CD8-positive, alpha-beta memory T cell (primary cell): ENCODE data around the gene ENTPD7. TPM values are rescaled to one million over a fixed set of nuclear protein-coding genes. Genes with fewer than 3 reads are reported as not detected.
"Not testable (repeated sequence)": the region's sequence is repeated elsewhere in the genome, so short reads cannot be mapped to it uniquely, and the experiment has no call there.

ENCODE experiments used
- CTCF ChIA-PET: fragments of 350-600 bp; sonication (Branson Sonifier 250); formaldehyde crosslinking; loops from one replicate; lab custom pipeline; 2021; ENCODE audit warnings: antibody characterized with exemption; lab: Charles Lee
- POLR2A ChIA-PET: fragments of 350-600 bp; sonication (Branson Sonifier 250); formaldehyde crosslinking; loops from one replicate; lab custom pipeline; 2021; ENCODE audit warnings: antibody characterized with exemption; lab: Charles Lee
- DNase-seq, 5 donors: peaks; one replicate each; pipeline versions ENCODE4 v3.0.0 to v3.0.0-alpha.2; 2020 to 2022; ENCODE audit warnings: mixed read lengths in 1 of 5
- H3K27ac ChIP-seq: one replicate; pipeline ENCODE4 v1.7.0; 2013; ENCODE audit warnings: low read depth, mild to moderate bottlenecking, low read length, moderate library complexity
- H3K27me3 ChIP-seq: 2 replicates; pipeline ENCODE4 v1.7.0; 2013; ENCODE audit warnings: low read length, mild to moderate bottlenecking; ENCODE audit not compliant: insufficient read depth, poor library complexity, severe bottlenecking
- H3K36me3 ChIP-seq: 2 replicates; pipeline ENCODE4 v1.7.0; 2013; ENCODE audit warnings: mild to moderate bottlenecking, low read length, moderate library complexity; ENCODE audit not compliant: insufficient read depth
- H3K4me1 ChIP-seq: 2 replicates; pipeline ENCODE4 v1.7.0; 2013; ENCODE audit warnings: mild to moderate bottlenecking, low read length, moderate library complexity; ENCODE audit not compliant: insufficient read depth
- H3K4me3 ChIP-seq: 2 replicates; pipeline ENCODE4 v1.7.0; 2013; ENCODE audit warnings: mild to moderate bottlenecking, low read length
- H3K9me3 ChIP-seq: 2 replicates; pipeline ENCODE4 v1.7.0; 2013; ENCODE audit warnings: mild to moderate bottlenecking, low read length
- H3K27ac Mint-ChIP-seq, 8 donors: one replicate each; pipeline ENCODE4 v1.8.0; 2020 to 2021; ENCODE audit warnings: mixed read lengths in 8 of 8, mild to moderate bottlenecking in 6 of 8, inconsistent platforms in 3 of 8, moderate library complexity in 3 of 8
- H3K27me3 Mint-ChIP-seq, 2 donors: one replicate each; pipeline ENCODE4 v1.8.0; 2020 to 2021; ENCODE audit warnings: mixed read lengths in 2 of 2, mild to moderate bottlenecking in 1 of 2, moderate library complexity in 1 of 2
- H3K36me3 Mint-ChIP-seq, 3 donors: one replicate each; pipeline ENCODE4 v1.8.0; 2020 to 2021; ENCODE audit warnings: mixed read lengths in 3 of 3, inconsistent platforms in 1 of 3, mild to moderate bottlenecking in 1 of 3
- H3K4me1 Mint-ChIP-seq, 3 donors: one replicate each; pipeline ENCODE4 v1.8.0; 2020 to 2021; ENCODE audit warnings: mixed read lengths in 3 of 3, inconsistent platforms in 1 of 3, mild to moderate bottlenecking in 1 of 3
- H3K4me3 Mint-ChIP-seq, 7 donors: one replicate each; pipeline ENCODE4 v1.8.0; 2020 to 2021; ENCODE audit warnings: mixed read lengths in 7 of 7, mild to moderate bottlenecking in 6 of 7, moderate library complexity in 4 of 7, inconsistent platforms in 2 of 7
- H3K9me3 Mint-ChIP-seq, 5 donors: one replicate each; pipeline ENCODE4 v1.8.0; 2020 to 2022; ENCODE audit warnings: mixed read lengths in 5 of 5, mild to moderate bottlenecking in 3 of 5, moderate library complexity in 2 of 5, inconsistent platforms in 1 of 5
- polyA plus RNA-seq: library from polyadenylated mRNA; unstranded; fragments of 300-500 nt; fragmentation: Illumina TruSeq; gene quantifications from one replicate; pipeline ENCODE4 v1.2.3, GENCODE V29; 2021
- total RNA-seq, 2 experiments: library from RNA; stranded (reverse); gene quantifications; one replicate each; pipeline ENCODE4 v1.2.3, GENCODE V29; 2021

ENTPD7 gene
- total and polyA plus RNA-seq, 3 experiments from 2014 or later, result 2.0 to 8.3 (median 7.4) TPM

DNA sequence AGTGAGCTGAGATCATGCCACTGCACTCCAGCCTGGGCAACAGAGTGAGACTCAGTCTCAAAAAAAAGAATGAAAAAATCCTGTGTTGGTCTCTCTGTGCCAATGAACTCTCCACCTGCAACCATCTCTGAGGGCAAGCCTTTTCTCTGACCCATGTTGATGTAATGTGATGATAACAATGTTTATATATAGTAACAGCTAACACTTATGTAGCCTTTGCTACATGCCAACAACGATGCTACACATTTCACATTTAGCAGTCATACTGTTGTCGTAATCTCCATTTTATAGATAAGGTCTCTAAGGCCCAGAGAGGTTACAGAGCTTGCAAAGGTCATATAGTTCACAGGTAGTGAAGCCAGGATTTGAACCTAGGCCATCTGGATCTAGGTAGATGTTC is 61.1 kb downstream of the ENTPD7 start:
- ChIA-PET POLR2A (no interaction called here), CTCF (no interaction called here)
- no peaks in the 10 kb centered on the region for H3K27me3 ChIP-seq
- H3K27ac ChIP-seq, result no peak overlapping the region
- H3K4me1 ChIP-seq, result no peaks in the 10 kb centered on the region
- no peak for DNase-seq
- H3K4me3 Mint-ChIP-seq, result no peak overlapping the region
- H3K4me3 ChIP-seq, result no peak overlapping the region
- H3K36me3 Mint-ChIP-seq, result peaks cover 4 to 83% (median 30%) of the 10 kb centered on the region in 3 donors
- H3K36me3 ChIP-seq, result peaks cover 24% of the 10 kb centered on the region
- H3K9me3 Mint-ChIP-seq, result no peaks in the 10 kb centered on the region
- H3K27ac Mint-ChIP-seq, result peak overlapping the region in 1 of 8 donors; percentile 48
- H3K9me3 ChIP-seq, result no peaks in the 10 kb centered on the region
- no peaks in the 10 kb centered on the region for H3K27me3 Mint-ChIP-seq
- peaks cover 0 to 5% (median 0%) of the 10 kb centered on the region in 3 donors for H3K4me1 Mint-ChIP-seq

GRCh38 chr10:99730026-99730425 is 70.7 kb downstream of the ENTPD7 start:
- Mint-ChIP-seq H3K27ac (peak overlapping the region in 4 of 8 donors; percentile 0 to 56 (median 12)), H3K4me3 (peak overlapping the region in 1 of 7 donors; percentile 51), H3K4me1 (peaks cover 30 to 44% (median 43%) of the 10 kb centered on the region in 3 donors), H3K36me3 (peaks cover 0 to 48% (median 3%) of the 10 kb centered on the region in 3 donors), H3K27me3 (peaks cover 0 to 2% of the 10 kb centered on the region in 2 donors), H3K9me3 (no peaks in the 10 kb centered on the region)
- ChIA-PET POLR2A (no interaction called here), CTCF (no interaction called here)
- Histone ChIP-seq H3K4me3 (no peak overlapping the region), H3K36me3 (peaks cover 10% of the 10 kb centered on the region), H3K9me3 (no peaks in the 10 kb centered on the region), H3K27ac (no peak overlapping the region), H3K4me1 (peaks cover 18% of the 10 kb centered on the region), H3K27me3 (no peaks in the 10 kb centered on the region)
- no peak for DNase-seq

- peak overlapping the region; percentile 97 to 100 (median 100) for H3K4me3 Mint-ChIP-seq
- H3K27me3 Mint-ChIP-seq, result peaks cover 0 to 2% of the 10 kb centered on the region in 2 donors
- CTCF ChIA-PET, result interaction anchor here (0.9 to 1.6 kb wide), 2 partner anchors 11 to 112 kb away, joined by 3 to 6 read pairs; no protein-coding TSS in a partner anchor
- peak overlapping the region; percentile 90 to 100 (median 99) for H3K27ac Mint-ChIP-seq
- H3K27ac ChIP-seq, result peak overlapping the region; percentile 91
- POLR2A ChIA-PET, result interaction anchor here (0.6 to 1.8 kb wide), 6 partner anchors 9 to 301 kb away, joined by 3 to 17 read pairs (median 6); partner anchors contain the start of genes ENTPD7, GOT1 and SLC25A28
- no peak for DNase-seq
- H3K4me3 ChIP-seq, result peak overlapping the region; percentile 98
- no peaks in the 10 kb centered on the region for H3K27me3 ChIP-seq
- H3K36me3 Mint-ChIP-seq, result peaks cover 0 to 44% (median 7%) of the 10 kb centered on the region in 3 donors
- H3K36me3 ChIP-seq, result no peaks in the 10 kb centered on the region
- peaks cover 40 to 57% (median 57%) of the 10 kb centered on the region in 3 donors for H3K4me1 Mint-ChIP-seq
- H3K4me1 ChIP-seq, result peaks cover 18% of the 10 kb centered on the region
- H3K9me3 Mint-ChIP-seq, result no peaks in the 10 kb centered on the region
- no peaks in the 10 kb centered on the region for H3K9me3 ChIP-seq
Measured at GRCh38 chr10:99731306-99732032, 72.2 kb downstream of the ENTPD7 start.

GRCh38 chr10:99732033-99732842 is 72.9 kb downstream of the ENTPD7 start, which contains the start of the genes COX15 and CUTC:
Gene COX15, minus strand, starts transcription at chr10:99732127. Its CDS starts 78 bp downstream, at chr10:99732049.
Gene CUTC, plus strand, starts transcription at chr10:99732234. Its CDS starts 115 bp downstream, at chr10:99732349.
- Mint-ChIP-seq H3K9me3 (no peaks in the 10 kb centered on the region), H3K4me3 (peak within 1 kb of the TSS; percentile 97 to 100 (median 100)), H3K27me3 (peaks cover 0 to 2% of the 10 kb centered on the region in 2 donors), H3K4me1 (peaks cover 41 to 63% (median 62%) of the 10 kb centered on the region in 3 donors), H3K36me3 (peaks cover 2 to 47% (median 8%) of the 10 kb centered on the region in 3 donors), H3K27ac (peak within 1 kb of the TSS; percentile 90 to 100 (median 99))
- CTCF ChIA-PET, result interaction anchor here (0.6 to 1.6 kb wide), 5 partner anchors 10 to 281 kb away, joined by 3 to 6 read pairs (median 3); partner anchors contain the start of gene ENTPD7
- peak within 1 kb of the TSS; percentile 98 for H3K4me3 ChIP-seq
- H3K9me3 ChIP-seq, result no peaks in the 10 kb centered on the region
- DNase-seq, result peak; percentile 94 to 96 (median 94)
- POLR2A ChIA-PET, result interaction anchor here (0.6 to 1.8 kb wide), 6 partner anchors 8 to 302 kb away, joined by 3 to 17 read pairs (median 6); partner anchors contain the start of genes ENTPD7, GOT1 and SLC25A28
- H3K36me3 ChIP-seq, result peaks cover 2% of the 10 kb centered on the region
- H3K4me1 ChIP-seq, result peaks cover 18% of the 10 kb centered on the region
- H3K27ac ChIP-seq, result peak within 1 kb of the TSS; percentile 91
- no peaks in the 10 kb centered on the region for H3K27me3 ChIP-seq

DNA sequence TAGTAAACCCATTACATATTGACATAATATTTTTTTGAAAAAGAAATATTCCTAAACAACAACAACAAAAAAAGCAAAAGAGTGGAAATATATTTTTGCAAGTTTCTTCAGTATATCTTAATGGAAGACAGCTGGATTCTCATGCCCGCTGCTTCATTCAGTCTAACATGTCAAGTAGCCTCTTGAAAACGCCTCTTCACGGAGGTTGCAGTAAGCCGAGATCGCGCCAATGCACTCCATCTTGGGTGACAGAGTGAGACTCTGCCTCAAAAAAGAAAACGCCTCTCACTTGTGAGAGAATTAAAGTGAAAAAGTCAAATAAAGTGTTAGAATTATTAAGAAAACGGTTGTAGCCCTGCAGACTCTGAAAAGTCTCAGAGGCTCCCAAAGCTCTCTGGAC is 74.1 kb downstream of the ENTPD7 start:
- Mint-ChIP-seq H3K4me1 (peaks cover 46 to 70% (median 68%) of the 10 kb centered on the region in 3 donors), H3K27me3 (peaks cover 0 to 2% of the 10 kb centered on the region in 2 donors), H3K27ac (peak overlapping the region in 3 of 8 donors; percentile 17 to 89 (median 23)), H3K9me3 (no peaks in the 10 kb centered on the region), H3K36me3 (peaks cover 7 to 46% (median 15%) of the 10 kb centered on the region in 3 donors), H3K4me3 (peak overlapping the region; percentile 61 to 100 (median 87))
- ChIA-PET CTCF (interaction anchor here (1.6 kb wide), 2 partner anchors 9 to 74 kb away, joined by 5 to 6 read pairs; partner anchors contain the start of gene ENTPD7), POLR2A (interaction anchor here (0.6 to 1.8 kb wide), 3 partner anchors 133 to 303 kb away, joined by 4 to 7 read pairs (median 6); partner anchors contain the start of gene GOT1)
- Histone ChIP-seq H3K27me3 (no peaks in the 10 kb centered on the region), H3K27ac (no peak overlapping the region), H3K4me1 (peaks cover 18% of the 10 kb centered on the region), H3K4me3 (no peak overlapping the region), H3K9me3 (no peaks in the 10 kb centered on the region), H3K36me3 (peaks cover 6% of the 10 kb centered on the region)
- no peak for DNase-seq

DNA sequence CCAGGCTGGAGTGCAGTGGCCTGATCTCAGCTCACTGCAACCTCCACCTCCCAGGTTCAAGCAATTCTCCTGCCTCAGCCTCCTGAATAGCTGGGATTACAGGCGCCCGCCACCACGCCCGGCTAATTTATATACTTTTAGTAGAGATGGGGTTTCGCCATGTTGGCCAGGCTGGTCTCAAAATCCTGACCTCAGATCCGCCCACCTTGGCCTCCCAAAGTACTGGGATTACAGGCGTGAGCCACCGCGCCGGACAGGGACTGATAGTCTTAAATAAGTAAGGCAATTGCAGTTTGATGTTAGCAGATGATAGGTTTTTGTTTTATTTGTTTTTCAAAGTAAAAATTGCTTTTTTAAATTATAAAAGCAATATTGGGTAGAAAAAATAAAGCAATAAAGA is 74.8 kb downstream of the ENTPD7 start:
- not testable (repeated sequence) for H3K27me3 ChIP-seq, DNase-seq, H3K9me3 ChIP-seq, H3K4me3 ChIP-seq, H3K36me3 ChIP-seq, H3K9me3 Mint-ChIP-seq, H3K27ac ChIP-seq, H3K27me3 Mint-ChIP-seq
- CTCF ChIA-PET, result interaction anchor here (0.7 kb wide), 1 partner anchor 785 kb away, joined by 3 read pairs; no protein-coding TSS in a partner anchor
- H3K27ac Mint-ChIP-seq, result peak overlapping the region in 2 of 8 donors; percentile 38 to 89
- H3K36me3 Mint-ChIP-seq, result peaks cover 15 to 48% (median 16%) of the 10 kb centered on the region in 3 donors
- H3K4me1 ChIP-seq, result peaks cover 18% of the 10 kb centered on the region
- H3K4me1 Mint-ChIP-seq, result peaks cover 49 to 77% (median 70%) of the 10 kb centered on the region in 3 donors
- POLR2A ChIA-PET, result interaction anchor here (0.7 kb wide), 1 partner anchor 114 kb away, joined by 5 read pairs; the partner anchor contains the start of gene SLC25A28
- peak overlapping the region in 1 of 7 donors; percentile 87 for H3K4me3 Mint-ChIP-seq

GRCh38 chr10:99740260-99740659 is 81.0 kb downstream of the ENTPD7 start:
- Mint-ChIP-seq H3K4me3 (no peak overlapping the region), H3K9me3 (peaks cover 9 to 17% (median 12%) of the 10 kb centered on the region in 5 donors), H3K27me3 (no peaks in the 10 kb centered on the region), H3K36me3 (peaks cover 48 to 91% (median 62%) of the 10 kb centered on the region in 3 donors), H3K4me1 (peaks cover 31 to 59% (median 57%) of the 10 kb centered on the region in 3 donors), H3K27ac (no peak overlapping the region)
- peaks cover 10% of the 10 kb centered on the region for H3K9me3 ChIP-seq
- no peaks in the 10 kb centered on the region for H3K4me1 ChIP-seq
- DNase-seq, result no peak
- H3K27ac ChIP-seq, result no peak overlapping the region
- no peak overlapping the region for H3K4me3 ChIP-seq
- ChIA-PET CTCF (no interaction called here), POLR2A (interaction anchor here (1.0 kb wide), 1 partner anchor 8 kb away, joined by 3 read pairs; the partner anchor contains the start of genes COX15 and CUTC)
- H3K36me3 ChIP-seq, result peaks cover 54% of the 10 kb centered on the region
- no peaks in the 10 kb centered on the region for H3K27me3 ChIP-seq
